22Rv1 (cell line): ENCODE data around the gene MTMR10.

ENCODE experiments used
- CTCF ChIP-seq: fragments of 450-650 bp; IDR thresholded peaks from 2 replicates; pipeline ENCODE4 v1.5.1; 2017; ENCODE audit warnings: mild to moderate bottlenecking
- ZFX ChIP-seq: fragments of 450-650 bp; IDR thresholded peaks from 2 replicates; pipeline ENCODE4 v1.6.1; 2017; ENCODE audit warnings: antibody characterized with exemption, borderline replicate concordance

- TF ChIP-seq CTCF (no peak), ZFX (no peak)
Measured at GRCh38 chr15:30973379-30973778, 18.0 kb downstream of the MTMR10 start.
